K562 (cell line): ENCODE measurements around the gene GDF9. TPM values are rescaled to one million over a fixed set of nuclear protein-coding genes. Genes with fewer than 3 reads are reported as not detected.

Experiments used
- ARID1B ChIP-seq: fragments of 450-650 bp; IDR thresholded peaks from 2 replicates; pipeline ENCODE4 v1.6.1; 2016; ENCODE audit warnings: antibody characterized with exemption, mild to moderate bottlenecking, inconsistent platforms
- ATF6 ChIP-seq: sonication (generic); formaldehyde crosslinking; IDR thresholded peaks from 2 replicates; pipeline ENCODE4 v1.4.0; 2020; ENCODE audit warnings: mild to moderate bottlenecking, missing genetic modification reagents
- ATF7 ChIP-seq: fragments of 450-650 bp; IDR thresholded peaks from 2 replicates; pipeline ENCODE4 v1.7.1; 2014; ENCODE audit warnings: mild to moderate bottlenecking, moderate library complexity
- BCLAF1 ChIP-seq, 2 experiments: fragments of 450-650 bp in 1 of 2; IDR thresholded peaks; 2 replicates each; pipeline ENCODE4 v1.6.1; 2011 to 2017; ENCODE audit warnings: low read depth in 2 of 2, antibody characterized with exemption in 1 of 2, borderline replicate concordance in 1 of 2, low read length in 1 of 2, mild to moderate bottlenecking in 1 of 2, mixed read lengths in 1 of 2; ENCODE audit not compliant: control insufficient read depth in 1 of 2
- CBX5 ChIP-seq: IDR thresholded peaks from 2 replicates; pipeline ENCODE4 v1.6.1; 2014; ENCODE audit warnings: low read depth, borderline replicate concordance
- DMBX1 ChIP-seq: fragments of 250-450 bp; sonication (Bioruptor Pico); IDR thresholded peaks from 2 replicates; pipeline ENCODE4 v1.8.0; 2022; ENCODE audit warnings: inconsistent platforms, mild to moderate bottlenecking, moderate library complexity, borderline replicate concordance
- FUS ChIP-seq: fragments of 200-400 bp; formaldehyde crosslinking; optimal IDR thresholded peaks from 2 replicates; pipeline ENCODE3; 2017; ENCODE audit warnings: low read depth, low read length
- GABPA ChIP-seq: fragments of 200-800 bp; sonication (Bioruptor generic); conservative IDR thresholded peaks from 2 replicates; pipeline ENCODE4 v1.6.1; 2016; ENCODE audit warnings: low read depth, missing genetic modification characterization, missing compliant biosample characterization
- HES1 ChIP-seq: fragments of 450-650 bp; IDR thresholded peaks from 2 replicates; pipeline ENCODE4 v1.6.1; 2016; ENCODE audit warnings: low read depth, mild to moderate bottlenecking, moderate library complexity
- MAFF ChIP-seq: IDR thresholded peaks from 2 replicates; pipeline ENCODE4 v1.6.1; 2012; ENCODE audit warnings: low read length, improper control_type of control experiment
- NR2C1 ChIP-seq, 2 experiments: fragments of 450-650 bp; IDR thresholded peaks; 2 replicates each; pipeline ENCODE4 v1.6.1; 2017; ENCODE audit warnings: mild to moderate bottlenecking in 2 of 2, antibody characterized with exemption in 1 of 2, inconsistent platforms in 1 of 2, missing compliant biosample characterization in 1 of 2, missing genetic modification characterization in 1 of 2
- NR2C2 ChIP-seq, 2 experiments: fragments of 200-800 bp in 1 of 2; sonication (Bioruptor generic) in 1 of 2; sonication (generic) in 1 of 2; formaldehyde crosslinking in 1 of 2; IDR thresholded peaks; 2 replicates each; pipeline versions ENCODE4 v1.6.1 to v1.8.0; 2016 to 2022; ENCODE audit warnings: mild to moderate bottlenecking in 1 of 2, missing compliant biosample characterization in 1 of 2, missing genetic modification characterization in 1 of 2, missing genetic modification reagents in 1 of 2
- NR2F6 ChIP-seq: fragments of 450-650 bp; formaldehyde crosslinking; IDR thresholded peaks from 2 replicates; pipeline ENCODE4 v1.4.0; 2020; ENCODE audit warnings: mild to moderate bottlenecking
- PKNOX1 ChIP-seq: fragments of 450-650 bp; IDR thresholded peaks from 2 replicates; pipeline ENCODE4 v1.6.1; 2016
- RFX7 ChIP-seq: fragments of 250-450 bp; sonication (Bioruptor Pico); IDR thresholded peaks from 2 replicates; pipeline ENCODE4 v1.5.1; 2021; ENCODE audit warnings: mild to moderate bottlenecking
- SMAD4 ChIP-seq: fragments of 250-450 bp; sonication (Bioruptor Pico); conservative IDR thresholded peaks from 2 replicates; pipeline ENCODE4 v1.8.0; 2021; ENCODE audit warnings: inconsistent platforms, mild to moderate bottlenecking, moderate library complexity
- SRSF7 ChIP-seq: fragments of 200-400 bp; formaldehyde crosslinking; optimal IDR thresholded peaks from 2 replicates; pipeline ENCODE3; 2017; ENCODE audit warnings: mild to moderate bottlenecking, low read depth, low read length
- TEAD2 ChIP-seq: fragments of 450-650 bp; IDR thresholded peaks from 2 replicates; pipeline ENCODE4 v1.6.1; 2016; ENCODE audit warnings: missing genetic modification characterization, control low read depth, missing compliant biosample characterization
- ZNF3 ChIP-seq: fragments of 250-450 bp; sonication (Bioruptor Pico); IDR thresholded peaks from 2 replicates; pipeline ENCODE4 v1.5.0; 2021; ENCODE audit warnings: mild to moderate bottlenecking, moderate library complexity
- ZNF436 ChIP-seq: fragments of 250-450, 450-650 bp; sonication (Bioruptor Pico); formaldehyde crosslinking; IDR thresholded peaks from 2 replicates; pipeline ENCODE4 v1.7.0; 2020; ENCODE audit warnings: mild to moderate bottlenecking
- ZNF561 ChIP-seq: fragments of 450-650 bp; formaldehyde crosslinking; conservative IDR thresholded peaks from 2 replicates; pipeline ENCODE4 v1.4.0; 2020; ENCODE audit warnings: mild to moderate bottlenecking, moderate library complexity
- ZNF57 ChIP-seq: fragments of 450-650 bp; formaldehyde crosslinking; IDR thresholded peaks from 2 replicates; pipeline ENCODE4 v1.4.0; 2020; ENCODE audit warnings: mild to moderate bottlenecking, moderate library complexity
- ZNF589 ChIP-seq: fragments of 200-800 bp; sonication (Bioruptor generic); IDR thresholded peaks from 2 replicates; pipeline ENCODE4 v1.6.1; 2016; ENCODE audit warnings: low read depth, missing genetic modification characterization, missing compliant biosample characterization
- polyA plus RNA-seq, 8 experiments: library from polyadenylated mRNA; depleted of rRNA in 4 of 8; stranded (reverse) in 5 of 8; unstranded in 3 of 8; fragments of >200 nt; fragmentation: Nextera tagmentation in 2 of 8; fragmentation: Illumina TruSeq in 1 of 8; extraction: Ambion mirVana in 2 of 8; extraction: Trizol in 1 of 8; gene quantifications; 2 replicates each; pipeline versions ENCODE4 v1.2.1 to v1.2.3, GENCODE V29; 2011 to 2014; ENCODE audit warnings: inconsistent platforms in 1 of 8, missing spikeins in 1 of 8
- total RNA-seq, 7 experiments: library from RNA; depleted of rRNA in 6 of 7; stranded (reverse); fragments of >200 nt in 6 of 7; fragmentation: Illumina TruSeq in 2 of 7; extraction: Trizol in 2 of 7; gene quantifications; 2 replicates each; pipeline versions ENCODE4 v1.2.1 to v1.2.3, GENCODE V29; 2011 to 2021; ENCODE audit warnings: low replicate concordance in 1 of 7

The GDF9 gene
- total and polyA plus RNA-seq, 9 of the 15 experiments (the other 6 are each of a cell fraction or from before 2014, with no cell fraction given), result 0.10 to 0.70 (median 0.20) TPM; not detected in 1

- TF ChIP-seq ZNF561 (CRISPR knock-in tag) (no peak), RFX7 (CRISPR knock-in tag) (no peak), ZNF57 (CRISPR knock-in tag) (no peak), BCLAF1 (IDR thresholded peaks at IDR 0.05; ENCODE audit: borderline replicate concordance in 1 of 2, control insufficient read depth in 1 of 2, low read depth in 2 of 2, low read length in 1 of 2) (no peak), NR2F6 (no peak), SMAD4 (CRISPR knock-in tag) (peak; percentile 39), ARID1B (0 out of 2 replicates have a peak, but pooled peaks have one; percentile 15), ZNF3 (CRISPR knock-in tag) (no peak), TEAD2 (tag) (no peak), NR2C2 (CRISPR knock-in tag; IDR thresholded peaks at IDR 0.05) (no peak), NR2C2 (tag; IDR thresholded peaks at IDR 0.05) (peak; percentile 78), PKNOX1 (no peak), NR2C1 (IDR thresholded peaks at IDR 0.05) (peak; percentile 36; the same call in 1 of the 2 replicates), NR2C1 (tag; IDR thresholded peaks at IDR 0.05) (peak; percentile 64), ZNF436 (CRISPR knock-in tag) (no peak), ZNF589 (CRISPR knock-in tag) (0 out of 2 replicates have a peak, but pooled peaks have one; percentile 25), CBX5 (no peak), HES1 (no peak), SRSF7 (no peak), MAFF (no peak), GABPA (tag) (no peak), ATF7 (peak; percentile 72), DMBX1 (no peak), FUS (no peak), ATF6 (no peak)
Measured at GRCh38 chr5:132849347-132849746, 16.9 kb downstream of the GDF9 start (continued).
